ENCODE results near the gene TP53. TPM values are rescaled to one million over a fixed set of nuclear protein-coding genes. Genes with fewer than 3 reads are reported as not detected.
A peak's percentile ranks its signal among the peaks of the same experiment; 100 is the strongest.

Gene TP53
- total RNA-seq, 2 experiments from 2014 or later, result 129 to 138 TPM

- no peak for TF ChIP-seq CTCF (IDR thresholded peaks at IDR 0.05)
- intact Hi-C loops (cut with micrococcal nuclease), result loop anchor here (5.0 kb wide), 2 partner anchors 53 to 103 kb away; partner anchors contain the start of genes MPDU1 and SHBG
- H3K27ac Mint-ChIP-seq, result peak overlapping the region; percentile 99
- H3K36me3 Mint-ChIP-seq (ENCODE audit: low read depth), result peaks cover 39% of the 10 kb centered on the region
- ChIA-PET CTCF (interaction anchor here (1.2 to 5.2 kb wide), 3 partner anchors 11 to 96 kb away, joined by 3 to 37 read pairs (median 4); partner anchors contain the start of gene SAT2), POLR2A (interaction anchor here (0.8 to 6.3 kb wide), 14 partner anchors 11 to 434 kb away, joined by 3 to 78 read pairs (median 6); partner anchors contain the start of genes EFNB3, NEURL4, SAT2 and SENP3)
- DNase-seq (no peak), ATAC-seq (no peak)
- H3K9me3 Mint-ChIP-seq, result no peaks in the 10 kb centered on the region
- peak overlapping the region; percentile 92 for H3K4me3 Mint-ChIP-seq
- H3K27me3 Mint-ChIP-seq, result no peaks in the 10 kb centered on the region
- H3K4me1 Mint-ChIP-seq (ENCODE audit: low read depth), result peaks cover 30% of the 10 kb centered on the region
Measured at GRCh38 chr17:7684851-7685532, 2.3 kb downstream of the TP53 start.

- no peak overlapping the region for H3K4me3 Mint-ChIP-seq
- H3K9me3 Mint-ChIP-seq, result peaks cover 8% of the 10 kb centered on the region
- CTCF ChIA-PET, result interaction anchor here (1.0 to 2.0 kb wide), 2 partner anchors 10 kb away, joined by 3 to 5 read pairs; partner anchors contain the start of genes TP53 and WRAP53
- H3K27ac Mint-ChIP-seq, result no peak overlapping the region
- TF ChIP-seq CTCF (IDR thresholded peaks at IDR 0.05), result no peak
- peaks cover 35% of the 10 kb centered on the region for H3K36me3 Mint-ChIP-seq (ENCODE audit: low read depth)
- POLR2A ChIA-PET, result interaction anchor here (1.0 to 11.2 kb wide), 2 partner anchors 9 to 29 kb away, joined by 3 to 78 read pairs; partner anchors contain the start of genes TP53 and WRAP53
- H3K27me3 Mint-ChIP-seq, result no peaks in the 10 kb centered on the region
- DNase-seq (no peak), ATAC-seq (no peak)
- H3K4me1 Mint-ChIP-seq (ENCODE audit: low read depth), result peaks cover 5% of the 10 kb centered on the region
- intact Hi-C loops (cut with micrococcal nuclease), result no loop called here
Measured at GRCh38 chr17:7677388-7678067, 9.8 kb downstream of the TP53 start.

- intact Hi-C loops (cut with micrococcal nuclease), result no loop called here
- H3K36me3 Mint-ChIP-seq (ENCODE audit: low read depth), result peaks cover 39% of the 10 kb centered on the region
- ChIA-PET CTCF (interaction anchor here (1.0 to 2.0 kb wide), 2 partner anchors 9 to 11 kb away, joined by 3 to 5 read pairs; partner anchors contain the start of genes TP53 and WRAP53), POLR2A (interaction anchor here (11.2 kb wide), 1 partner anchor 10 kb away, joined by 78 read pairs; the partner anchor contains the start of genes TP53 and WRAP53)
- H3K27ac Mint-ChIP-seq, result no peak overlapping the region
- ATAC-seq (no peak), DNase-seq (no peak)
- H3K9me3 Mint-ChIP-seq, result peaks cover 8% of the 10 kb centered on the region
- peaks cover 3% of the 10 kb centered on the region for H3K4me1 Mint-ChIP-seq (ENCODE audit: low read depth)
- no peak overlapping the region for H3K4me3 Mint-ChIP-seq
- no peaks in the 10 kb centered on the region for H3K27me3 Mint-ChIP-seq
- no peak for TF ChIP-seq CTCF (IDR thresholded peaks at IDR 0.05)
Measured at GRCh38 chr17:7676533-7676932, 10.8 kb downstream of the TP53 start.

- CTCF ChIA-PET, result interaction anchor here (1.4 to 2.9 kb wide), 2 partner anchors 12 to 32 kb away, joined by 3 to 37 read pairs; partner anchors contain the start of genes TP53 and WRAP53
- intact Hi-C loops (cut with micrococcal nuclease), result no loop called here
Measured at GRCh38 chr17:7674934-7675333, 12.4 kb downstream of the TP53 start.

More at GRCh38 chr17:7674934-7675333, 12.4 kb downstream of the TP53 start:
- Mint-ChIP-seq H3K27ac (no peak overlapping the region), H3K27me3 (no peaks in the 10 kb centered on the region), H3K36me3 (ENCODE audit: low read depth) (peaks cover 46% of the 10 kb centered on the region), H3K9me3 (peaks cover 8% of the 10 kb centered on the region), H3K4me1 (ENCODE audit: low read depth) (peaks cover 3% of the 10 kb centered on the region), H3K4me3 (no peak overlapping the region)
- no peak for TF ChIP-seq CTCF (IDR thresholded peaks at IDR 0.05)
- DNase-seq (no peak), ATAC-seq (no peak)
- POLR2A ChIA-PET, result interaction anchor here (11.2 kb wide), 1 partner anchor 12 kb away, joined by 78 read pairs; the partner anchor contains the start of genes TP53 and WRAP53
